NCI-H1436 (cell line): ENCODE measurements around the gene STOML2.
A peak's percentile ranks its signal among the peaks of the same experiment; 100 is the strongest.

Experiments
- DNase-seq: peaks from one replicate; lab custom pipeline; 2025; lab: John Stamatoyannopoulos, UW

STOML2 gene

GRCh38 chr9:35107297-35108290 is 4.7 kb upstream of the STOML2 start:
- no peak for DNase-seq

GRCh38 chr9:35106343-35106730 is 3.4 kb upstream of the STOML2 start:
- no peak for DNase-seq

- DNase-seq: no peak
Observed at GRCh38 chr9:35105571-35106342, 2.8 kb upstream of the STOML2 start.

- no peak for DNase-seq
Observed at GRCh38 chr9:35105126-35105525, 2.2 kb upstream of the STOML2 start.

GRCh38 chr9:35104586-35104985 is 1.7 kb upstream of the STOML2 start:
- DNase-seq: no peak

GRCh38 chr9:35103660-35104191 is 795 bp upstream of the STOML2 start:
- DNase-seq: no peak

GRCh38 chr9:35102465-35102768 is 514 bp downstream of the STOML2 start:
- no peak for DNase-seq

GRCh38 chr9:35097573-35097972 is 5.4 kb downstream of the STOML2 start:
- DNase-seq: no peak

GRCh38 chr9:35096035-35096849 is 6.7 kb downstream of the STOML2 start, which contains the start of gene PIGO:
Gene PIGO (minus strand): TSS chr9:35096591. CDS start chr9:35095565, 1,026 bp downstream.
- DNase-seq: peak; percentile 85

- DNase-seq: no peak
Observed at GRCh38 chr9:35091536-35091935, 11.4 kb downstream of the STOML2 start.

GRCh38 chr9:35089434-35089833 is 13.5 kb downstream of the STOML2 start:
- DNase-seq: no peak

- no peak for DNase-seq
Observed at GRCh38 chr9:35085078-35085477, 17.9 kb downstream of the STOML2 start.

GRCh38 chr9:35079426-35080341 is 23.2 kb downstream of the STOML2 start, which contains the start of gene FANCG:
Gene FANCG (minus strand): TSS chr9:35079942. CDS start chr9:35079524, 418 bp downstream.
- DNase-seq: peak; percentile 87

- DNase-seq: no peak
Observed at GRCh38 chr9:35079041-35079425, 23.9 kb downstream of the STOML2 start.

- no peak for DNase-seq
Observed at GRCh38 chr9:35078066-35078465, 24.9 kb downstream of the STOML2 start.

- DNase-seq: no peak
Observed at GRCh38 chr9:35076848-35077247, 26.1 kb downstream of the STOML2 start.

GRCh38 chr9:35075358-35075757 is 27.6 kb downstream of the STOML2 start:
- DNase-seq: no peak

GRCh38 chr9:35074791-35075190 is 28.1 kb downstream of the STOML2 start:
- DNase-seq: no peak

GRCh38 chr9:35074141-35074540 is 28.8 kb downstream of the STOML2 start:
- DNase-seq: no peak

- DNase-seq: no peak
Observed at GRCh38 chr9:35073279-35073612, 29.7 kb downstream of the STOML2 start.
